ENCODE data around the gene PUS3. TPM values are rescaled to one million over a fixed set of nuclear protein-coding genes. Genes with fewer than 3 reads are reported as not detected.

The PUS3 gene
- total RNA-seq, 1 experiment from 2014 or later = 11.9 TPM

DNA sequence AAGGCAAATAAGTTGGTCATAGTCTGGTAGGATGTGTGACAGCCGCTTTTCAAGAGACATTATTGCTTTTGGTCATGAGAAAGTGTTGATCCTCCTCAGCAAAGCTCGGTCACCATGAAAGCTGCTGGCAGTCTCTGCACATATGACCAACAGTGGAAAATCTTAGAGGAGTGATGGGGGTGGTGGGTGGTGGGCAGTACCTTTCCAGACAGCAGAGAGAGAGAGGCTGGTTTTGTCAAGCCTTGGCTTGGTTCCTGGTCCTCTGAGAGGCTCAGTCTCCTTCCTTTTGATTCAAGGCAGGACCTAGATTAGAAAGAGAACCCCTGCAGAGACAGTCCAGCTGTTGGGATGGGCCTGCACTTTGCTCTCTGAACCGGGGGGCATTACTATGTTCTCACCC, 22.8 kb upstream of the PUS3 start:
- no peak overlapping the region for H3K4me2 ChIP-seq (ENCODE audit: low read length)
- ATAC-seq (no peak), DNase-seq (ENCODE audit: low read depth, low spot score) (no peak)
- TF ChIP-seq CBX3 (IDR thresholded peaks at IDR 0.05; ENCODE audit: low read depth) (no peak), POLR2AphosphoS5 (IDR thresholded peaks at IDR 0.05; ENCODE audit: low read depth, low read length) (no peak), YY1 (IDR thresholded peaks at IDR 0.05; ENCODE audit: extremely low read depth, insufficient replicate concordance, low read depth, low read length) (no peak), SP1 (IDR thresholded peaks at IDR 0.05; ENCODE audit: low read depth) (no peak), ELF1 (IDR thresholded peaks at IDR 0.05; ENCODE audit: borderline replicate concordance, low read depth) (no peak), CEBPB (IDR thresholded peaks at IDR 0.05; ENCODE audit: low read depth) (no peak), JUND (IDR thresholded peaks at IDR 0.05) (no peak), EZH2phosphoT487 (IDR thresholded peaks at IDR 0.05; ENCODE audit: borderline replicate concordance) (no peak), SIN3A (IDR thresholded peaks at IDR 0.05; ENCODE audit: low read depth) (no peak), ZNF274 (IDR thresholded peaks at IDR 0.05; ENCODE audit: low read depth, low read length) (no peak), EGR1 (IDR thresholded peaks at IDR 0.05; ENCODE audit: low read depth) (no peak), ZFX (IDR thresholded peaks at IDR 0.05) (no peak), TCF7L2 (IDR thresholded peaks at IDR 0.05; ENCODE audit: borderline replicate concordance, extremely low read depth, insufficient read depth, insufficient read length) (no peak), FOSL1 (IDR thresholded peaks at IDR 0.05; ENCODE audit: low read depth) (no peak), EZH2 (IDR thresholded peaks at IDR 0.05) (no peak)
- TF ChIP-seq, protein P1, sequence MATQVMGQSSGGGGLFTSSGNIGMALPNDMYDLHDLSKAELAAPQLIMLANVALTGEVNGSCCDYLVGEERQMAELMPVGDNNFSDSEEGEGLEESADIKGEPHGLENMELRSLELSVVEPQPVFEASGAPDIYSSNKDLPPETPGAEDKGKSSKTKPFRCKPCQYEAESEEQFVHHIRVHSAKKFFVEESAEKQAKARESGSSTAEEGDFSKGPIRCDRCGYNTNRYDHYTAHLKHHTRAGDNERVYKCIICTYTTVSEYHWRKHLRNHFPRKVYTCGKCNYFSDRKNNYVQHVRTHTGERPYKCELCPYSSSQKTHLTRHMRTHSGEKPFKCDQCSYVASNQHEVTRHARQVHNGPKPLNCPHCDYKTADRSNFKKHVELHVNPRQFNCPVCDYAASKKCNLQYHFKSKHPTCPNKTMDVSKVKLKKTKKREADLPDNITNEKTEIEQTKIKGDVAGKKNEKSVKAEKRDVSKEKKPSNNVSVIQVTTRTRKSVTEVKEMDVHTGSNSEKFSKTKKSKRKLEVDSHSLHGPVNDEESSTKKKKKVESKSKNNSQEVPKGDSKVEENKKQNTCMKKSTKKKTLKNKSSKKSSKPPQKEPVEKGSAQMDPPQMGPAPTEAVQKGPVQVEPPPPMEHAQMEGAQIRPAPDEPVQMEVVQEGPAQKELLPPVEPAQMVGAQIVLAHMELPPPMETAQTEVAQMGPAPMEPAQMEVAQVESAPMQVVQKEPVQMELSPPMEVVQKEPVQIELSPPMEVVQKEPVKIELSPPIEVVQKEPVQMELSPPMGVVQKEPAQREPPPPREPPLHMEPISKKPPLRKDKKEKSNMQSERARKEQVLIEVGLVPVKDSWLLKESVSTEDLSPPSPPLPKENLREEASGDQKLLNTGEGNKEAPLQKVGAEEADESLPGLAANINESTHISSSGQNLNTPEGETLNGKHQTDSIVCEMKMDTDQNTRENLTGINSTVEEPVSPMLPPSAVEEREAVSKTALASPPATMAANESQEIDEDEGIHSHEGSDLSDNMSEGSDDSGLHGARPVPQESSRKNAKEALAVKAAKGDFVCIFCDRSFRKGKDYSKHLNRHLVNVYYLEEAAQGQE (IDR thresholded peaks at IDR 0.05; ENCODE audit: low read depth) = no peak
- TF ChIP-seq, protein P2, sequence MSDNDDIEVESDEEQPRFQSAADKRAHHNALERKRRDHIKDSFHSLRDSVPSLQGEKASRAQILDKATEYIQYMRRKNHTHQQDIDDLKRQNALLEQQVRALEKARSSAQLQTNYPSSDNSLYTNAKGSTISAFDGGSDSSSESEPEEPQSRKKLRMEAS (IDR thresholded peaks at IDR 0.05) = no peak
- no peak overlapping the region for H3K4me3 ChIP-seq (replicated peaks in 1 of 2; ENCODE audit: low read depth in 1 of 2, low read length in 2 of 2)
- H3K9me3 ChIP-seq (ENCODE audit: control insufficient read depth in 1 of 2, insufficient read depth in 1 of 2, low read depth in 1 of 2, low read length in 2 of 2) = no peaks in the 10 kb centered on the region
- intact Hi-C loops (cut with micrococcal nuclease) = no loop called here
- no peaks in the 10 kb centered on the region for H3K79me2 ChIP-seq (ENCODE audit: insufficient read depth, low read length)
- H3K9ac ChIP-seq (ENCODE audit: low read length) = no peak overlapping the region
- POLR2A ChIA-PET = no interaction called here
- CTCF ChIA-PET = interaction anchor here (1.2 kb wide), 1 partner anchor 268 kb away, joined by 7 read pairs; no protein-coding TSS in a partner anchor
- no peaks in the 10 kb centered on the region for H4K20me1 ChIP-seq (ENCODE audit: insufficient read depth)
- RAD21 ChIA-PET (ENCODE audit: low non-redundant PET in 1 of 2, low total read pairs in 2 of 2, uncharacterized antibody in 2 of 2, unreplicated experiment in 2 of 2) = no interaction called here
- no peaks in the 10 kb centered on the region for H3K9me2 ChIP-seq (ENCODE audit: insufficient read depth)
- no peaks in the 10 kb centered on the region for H3K4me1 ChIP-seq (ENCODE audit: control insufficient read depth in 1 of 2, insufficient read depth in 2 of 2, low read length in 2 of 2)
- no peak overlapping the region for H3K27ac ChIP-seq (ENCODE audit: low read depth, low read length)
- H3K27me3 ChIP-seq (ENCODE audit: insufficient read depth, low read length) = no peaks in the 10 kb centered on the region
- no TSS peak for BruUV-seq (replicated peaks)
- H3K36me3 ChIP-seq (ENCODE audit: control insufficient read depth in 1 of 2, insufficient read depth in 2 of 2, low read length in 2 of 2) = no peaks in the 10 kb centered on the region
- H2AFZ ChIP-seq (ENCODE audit: low read depth, low read length, poor library complexity, severe bottlenecking) = no peak overlapping the region

Measured in HCT116 (cell line).